ENCODE measurements around the gene MINDY4.
A peak's percentile ranks its signal among the peaks of the same experiment; 100 is the strongest.

DNA sequence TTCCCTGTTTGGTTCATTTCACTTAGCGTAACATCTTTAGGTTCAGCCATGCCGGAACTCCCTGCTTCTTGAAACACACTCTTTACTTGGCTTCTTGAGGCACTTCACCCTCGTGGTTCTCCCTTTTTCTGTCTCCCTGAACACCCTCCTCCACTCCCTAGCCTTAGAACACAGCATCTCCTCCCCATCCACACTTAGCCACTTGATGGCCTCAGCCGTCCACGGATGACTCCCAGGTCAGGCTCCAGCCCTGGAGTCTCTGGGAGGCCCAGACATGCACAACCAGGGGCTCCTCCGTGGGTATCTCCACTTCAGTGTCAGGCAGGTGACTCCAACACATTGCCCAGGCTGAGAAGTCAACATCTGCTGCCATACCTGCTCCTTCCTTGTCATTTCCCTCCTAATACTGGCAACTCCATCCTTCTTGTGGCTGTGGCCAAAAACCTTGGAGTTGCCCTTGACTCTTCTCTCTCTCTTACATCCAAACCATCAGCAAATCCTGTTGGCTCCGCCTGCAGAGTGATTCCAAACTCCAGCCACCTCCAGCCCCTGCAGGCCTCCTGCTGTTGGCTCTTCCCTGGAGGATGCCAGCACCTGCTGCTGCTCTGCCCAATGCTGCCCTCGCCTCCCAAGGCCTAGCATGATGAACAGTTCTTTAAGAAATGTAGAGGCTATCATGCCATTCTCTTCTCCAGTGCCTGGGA is 27.7 kb upstream of the MINDY4 start:
- TF ChIP-seq CTCF (IDR thresholded peaks at IDR 0.05; ENCODE audit: low read depth, low read length, poor library complexity, severe bottlenecking): peak; percentile 20
- TF ChIP-seq EZH2phosphoT487 (IDR thresholded peaks at IDR 0.05; ENCODE audit: borderline replicate concordance, low read length): no peak
